Measurements from ENCODE around the gene SLC35A3.

SLC35A3 gene

DNA sequence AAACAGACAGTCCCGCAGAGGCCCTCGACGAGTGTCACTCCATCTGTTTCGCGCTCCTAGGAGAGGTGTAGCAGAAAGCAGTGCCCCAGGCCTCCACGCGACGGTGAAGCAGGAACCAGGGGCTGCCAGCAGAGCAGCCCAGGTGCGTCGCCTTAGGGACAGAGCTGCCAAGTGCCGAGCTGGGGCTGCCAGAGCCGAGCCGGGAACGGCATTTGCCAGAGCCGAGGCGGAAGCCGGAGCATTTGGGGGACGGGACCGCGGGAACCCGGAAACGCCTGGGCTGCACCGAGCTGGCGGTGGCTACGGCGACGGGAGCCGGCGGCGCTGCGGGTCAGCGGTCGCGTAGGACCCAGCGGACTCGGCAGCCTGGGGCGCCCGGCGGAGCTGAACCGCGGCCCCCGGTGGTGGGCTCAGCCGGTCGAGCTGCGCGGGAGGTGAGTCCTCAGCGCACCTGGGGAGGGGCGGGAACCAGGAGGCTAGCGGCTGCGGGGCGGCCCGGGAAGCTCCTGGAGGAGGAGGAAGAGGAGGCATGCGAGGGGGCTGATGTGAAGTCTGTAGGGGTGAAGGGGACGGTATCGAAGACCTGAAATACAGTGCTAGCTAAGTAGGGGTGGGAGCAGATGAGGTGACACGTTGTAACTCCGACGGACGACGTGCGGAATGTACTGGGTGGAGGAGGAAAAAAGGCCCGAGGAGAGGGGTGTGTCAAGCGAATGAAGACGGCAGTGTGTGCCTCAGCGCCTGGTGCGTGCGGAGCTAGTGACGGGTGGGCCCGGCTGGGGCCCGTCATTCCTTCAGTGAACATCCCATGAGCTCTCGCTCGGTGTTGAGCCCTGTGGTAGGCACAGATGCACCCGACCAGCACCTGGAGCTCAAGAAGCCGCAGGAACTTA, at the start of gene SLC35A3:
Gene SLC35A3 (plus strand): TSS at position 268 of the 893 bp plus-strand sequence. CDS start 23,559 bp downstream, outside the sequence.
- TF ChIP-seq, protein P1, sequence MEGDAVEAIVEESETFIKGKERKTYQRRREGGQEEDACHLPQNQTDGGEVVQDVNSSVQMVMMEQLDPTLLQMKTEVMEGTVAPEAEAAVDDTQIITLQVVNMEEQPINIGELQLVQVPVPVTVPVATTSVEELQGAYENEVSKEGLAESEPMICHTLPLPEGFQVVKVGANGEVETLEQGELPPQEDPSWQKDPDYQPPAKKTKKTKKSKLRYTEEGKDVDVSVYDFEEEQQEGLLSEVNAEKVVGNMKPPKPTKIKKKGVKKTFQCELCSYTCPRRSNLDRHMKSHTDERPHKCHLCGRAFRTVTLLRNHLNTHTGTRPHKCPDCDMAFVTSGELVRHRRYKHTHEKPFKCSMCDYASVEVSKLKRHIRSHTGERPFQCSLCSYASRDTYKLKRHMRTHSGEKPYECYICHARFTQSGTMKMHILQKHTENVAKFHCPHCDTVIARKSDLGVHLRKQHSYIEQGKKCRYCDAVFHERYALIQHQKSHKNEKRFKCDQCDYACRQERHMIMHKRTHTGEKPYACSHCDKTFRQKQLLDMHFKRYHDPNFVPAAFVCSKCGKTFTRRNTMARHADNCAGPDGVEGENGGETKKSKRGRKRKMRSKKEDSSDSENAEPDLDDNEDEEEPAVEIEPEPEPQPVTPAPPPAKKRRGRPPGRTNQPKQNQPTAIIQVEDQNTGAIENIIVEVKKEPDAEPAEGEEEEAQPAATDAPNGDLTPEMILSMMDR (IDR thresholded peaks at IDR 0.05; ENCODE audit: low read depth, low read length) = no peak
- peak within 1 kb of the TSS; percentile 86 for H3K4me3 ChIP-seq (ENCODE audit: low read depth, low read length)

DNA sequence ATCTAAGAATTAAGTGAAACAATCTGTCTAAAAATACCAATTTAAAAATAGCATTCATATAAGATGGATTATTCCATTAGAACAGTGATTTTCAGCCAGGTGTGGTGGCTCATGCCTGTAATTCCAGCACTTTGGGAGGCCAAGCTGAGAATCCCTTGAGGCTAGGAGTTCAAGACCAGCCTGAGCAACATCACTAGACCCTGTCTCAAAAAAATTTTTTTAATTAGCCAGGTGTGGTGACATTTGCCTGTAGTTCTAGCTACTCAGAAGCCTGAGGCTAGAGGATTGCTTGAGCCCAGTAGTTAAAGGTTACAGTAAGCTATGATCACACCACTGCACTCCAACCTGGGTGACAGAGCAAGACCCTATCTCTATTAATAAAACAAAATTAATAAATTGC, 35.0 kb upstream of the SLC35A3 start:
- H3K4me3 ChIP-seq (ENCODE audit: low read depth, low read length) = no peak overlapping the region
- TF ChIP-seq, protein P1 (IDR thresholded peaks at IDR 0.05; ENCODE audit: low read depth, low read length) = no peak

DNA sequence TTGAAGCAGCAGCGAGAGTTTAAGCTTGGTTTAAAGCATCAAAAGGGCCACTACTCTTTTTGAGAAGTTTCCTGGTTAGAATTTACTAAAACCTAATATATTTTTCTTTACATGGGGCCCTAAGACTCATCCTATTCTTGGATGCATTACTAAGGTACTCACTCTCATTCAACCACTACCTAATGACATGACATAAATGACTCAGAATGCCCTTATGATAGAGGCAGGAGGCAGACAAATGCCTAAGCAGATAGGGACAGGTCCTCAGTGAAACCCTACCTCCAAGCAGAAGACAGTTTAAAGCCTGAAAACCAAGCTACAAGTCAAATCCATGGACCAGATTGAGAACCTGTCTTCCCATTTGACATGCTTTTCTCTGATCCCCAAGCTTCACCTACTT, 34.3 kb upstream of the SLC35A3 start:
- TF ChIP-seq, protein P1 (IDR thresholded peaks at IDR 0.05; ENCODE audit: low read depth, low read length) = no peak
- H3K4me3 ChIP-seq (ENCODE audit: low read depth, low read length) = no peak overlapping the region

DNA sequence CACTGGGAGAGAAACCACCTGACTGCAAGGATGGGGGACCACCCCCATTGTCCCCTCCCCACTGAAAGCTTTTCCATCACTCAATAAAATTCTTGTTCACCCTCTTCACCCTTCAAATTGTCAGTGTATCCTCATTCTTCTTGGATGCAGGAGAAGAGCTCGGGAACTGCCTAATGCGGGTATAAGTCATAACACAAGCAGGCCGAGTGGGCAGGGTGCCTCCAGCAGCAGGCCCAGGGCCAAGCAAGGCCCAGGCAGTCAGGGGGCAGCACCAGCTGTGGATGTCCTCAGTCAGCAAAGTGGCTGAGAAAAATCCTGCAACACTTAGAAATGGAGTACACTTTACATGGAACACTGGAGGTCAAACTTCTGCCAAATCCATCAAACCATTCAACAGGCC, 33.7 kb upstream of the SLC35A3 start:
- TF ChIP-seq, protein P1 (IDR thresholded peaks at IDR 0.05; ENCODE audit: low read depth, low read length) = no peak
- no peak overlapping the region for H3K4me3 ChIP-seq (ENCODE audit: low read depth, low read length)

DNA sequence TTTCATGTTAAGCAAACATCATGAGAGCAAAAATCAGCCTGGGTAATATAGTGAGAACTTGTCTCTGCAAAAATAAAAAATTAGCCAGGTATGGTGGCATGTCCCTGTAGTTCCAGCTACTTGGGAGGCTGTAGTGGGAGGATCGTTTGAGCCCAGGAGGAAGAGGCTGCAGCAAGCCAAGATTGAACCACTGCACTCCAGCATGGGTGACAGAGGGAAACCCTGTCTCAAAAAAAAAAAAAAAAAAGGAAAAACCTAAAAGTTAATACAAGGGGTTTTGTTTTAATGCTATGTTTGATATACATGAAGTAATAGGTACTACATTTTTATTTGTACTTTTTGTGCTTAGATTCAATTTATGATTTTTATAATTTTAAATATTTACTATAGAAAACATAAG, 27.1 kb upstream of the SLC35A3 start:
- TF ChIP-seq, protein P1 (IDR thresholded peaks at IDR 0.05; ENCODE audit: low read depth, low read length) = no peak
- no peak overlapping the region for H3K4me3 ChIP-seq (ENCODE audit: low read depth, low read length)

DNA sequence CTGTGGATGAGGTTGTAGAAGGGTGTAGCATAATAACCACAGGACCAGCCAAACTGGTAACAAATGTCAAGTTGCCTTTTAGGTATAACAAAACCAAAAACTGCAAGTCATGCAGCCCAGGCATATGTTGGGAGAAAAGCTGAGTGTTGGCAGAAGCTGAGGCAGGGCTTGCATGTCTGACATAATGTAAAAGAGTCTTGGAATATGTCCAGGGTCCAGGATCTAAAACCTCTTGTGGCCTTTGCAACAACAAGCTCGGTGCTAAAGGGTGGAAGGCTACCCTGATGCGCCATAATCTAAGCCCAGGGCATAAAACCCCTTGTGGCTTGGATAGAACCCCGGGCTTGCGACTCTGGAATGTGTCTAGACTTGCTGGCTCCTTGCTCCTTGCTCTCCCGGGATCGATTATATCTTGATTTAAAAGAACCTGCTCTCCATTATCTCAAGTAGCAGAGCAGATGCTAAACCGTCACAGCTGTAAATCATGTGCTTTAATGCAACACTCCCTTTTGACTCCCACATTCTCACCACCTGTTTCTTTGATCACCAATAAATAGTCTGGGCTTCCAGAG, 26.5 kb upstream of the SLC35A3 start:
- H3K4me3 ChIP-seq (ENCODE audit: low read depth, low read length) = no peak overlapping the region
- TF ChIP-seq, protein P1 (IDR thresholded peaks at IDR 0.05; ENCODE audit: low read depth, low read length) = no peak

DNA sequence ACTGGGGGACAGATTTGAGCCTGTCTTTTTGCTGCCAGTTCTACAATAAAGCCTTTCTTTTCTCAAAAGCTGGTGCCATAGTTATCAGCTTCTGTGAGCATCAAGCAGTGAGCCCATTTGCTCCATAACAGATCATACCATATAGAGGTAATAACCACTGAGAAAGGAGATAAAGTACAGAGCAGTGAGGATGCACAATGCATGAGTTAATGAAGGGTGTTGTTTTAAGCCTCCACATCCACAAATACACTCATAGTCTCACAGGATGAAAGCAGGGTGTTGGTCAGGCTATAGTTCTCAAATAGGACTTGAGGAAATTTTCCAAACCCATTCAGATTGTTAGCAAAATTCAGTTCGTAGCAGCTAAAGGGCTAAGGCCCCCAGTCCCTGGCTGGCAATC, 25.6 kb upstream of the SLC35A3 start:
- TF ChIP-seq, protein P1 (IDR thresholded peaks at IDR 0.05; ENCODE audit: low read depth, low read length) = no peak
- H3K4me3 ChIP-seq (ENCODE audit: low read depth, low read length) = no peak overlapping the region
